Testis (tissue), 3 donors: ENCODE results near the gene AAK1. TPM values are rescaled to one million over a fixed set of nuclear protein-coding genes. Genes with fewer than 3 reads are reported as not detected.

Source experiments
- DNase-seq: peaks from one replicate; pipeline ENCODE4 v3.0.0-alpha.2; 2019
- H3K27ac ChIP-seq, 2 donors: fragments of 200-600 bp; sonication (generic); one replicate each; pipeline ENCODE4 v1.5.1; 2019
- H3K27me3 ChIP-seq: fragments of 200-600 bp; sonication (generic); one replicate; pipeline ENCODE4 v1.5.1; 2019
- H3K36me3 ChIP-seq: fragments of 200-600 bp; sonication (generic); one replicate; pipeline ENCODE4 v1.5.1; 2017; ENCODE audit warnings: low read depth; ENCODE audit errors: missing control alignments
- H3K4me1 ChIP-seq: fragments of 200-600 bp; sonication (generic); one replicate; pipeline ENCODE4 v1.5.1; 2019
- H3K4me3 ChIP-seq, 2 donors: fragments of 200-600 bp; sonication (generic); one replicate each; pipeline ENCODE4 v1.5.1; 2017 to 2019
- H3K9me3 ChIP-seq: fragments of 200-600 bp; sonication (generic); one replicate; pipeline ENCODE4 v1.5.1; 2017
- CTCF ChIP-seq, 3 experiments: fragments of 450-650 bp in 2 of 3; fragments of 200-600 bp in 1 of 3; sonication (generic) in 1 of 3; IDR thresholded peaks; one replicate each; pipeline ENCODE4 v1.5.1; 2016 to 2019; ENCODE audit warnings: antibody characterized with exemption in 3 of 3, mild to moderate bottlenecking in 2 of 3, moderate library complexity in 1 of 3
- POLR2A ChIP-seq: fragments of 450-650 bp; IDR thresholded peaks from one replicate; pipeline ENCODE4 v1.6.1; 2017; ENCODE audit warnings: antibody characterized with exemption, mild to moderate bottlenecking, moderate library complexity
- WGBS, 2 donors: methylation state at CpG; one replicate each; pipeline ENCODE4 v1.1.5; 2018; 5-methylcytosine and 5-hydroxymethylcytosine counted together
- intact Hi-C: fragments of 100-400 bp; cut with DNase I; formaldehyde crosslinking; loops from one replicate; pipeline ENCODE4 v1.15.1; 2023; ENCODE audit warnings: low total_unique reads
- polyA plus RNA-seq: library from polyadenylated mRNA; stranded (reverse); fragments of 350-450 nt; fragmentation: Illumina TruSeq; extraction: RNeasy Lipid Tissue Mini Kit (QIAGEN cat#74804); gene quantifications from one replicate; pipeline ENCODE4 v1.2.3, GENCODE V29; 2014; ENCODE audit warnings: low read depth, low replicate concordance; ENCODE audit not compliant: insufficient read depth
- total RNA-seq, 2 donors: library from RNA; depleted of rRNA; stranded (reverse); fragments of >200 nt; gene quantifications; one replicate each; pipeline ENCODE4 v1.2.3, GENCODE V29; 2016

The AAK1 gene
- total and polyA plus RNA-seq, 3 donors from 2014 or later: 20.3 to 62.1 (median 47.9) TPM

GRCh38 chr2:69549421-69549820, 94.1 kb downstream of the AAK1 start:
- intact Hi-C loops: no loop called here
- Histone ChIP-seq H3K27ac (no peak overlapping the region), H3K4me3 (no peak overlapping the region), H3K36me3 (no peaks in the 10 kb centered on the region), H3K27me3 (no peaks in the 10 kb centered on the region), H3K4me1 (no peaks in the 10 kb centered on the region), H3K9me3 (no peaks in the 10 kb centered on the region)
- TF ChIP-seq POLR2A: no peak
- TF ChIP-seq CTCF (IDR thresholded peaks at IDR 0.05): no peak
- no peak for DNase-seq

GRCh38 chr2:69547984-69548715, 95.4 kb downstream of the AAK1 start:
- intact Hi-C loops: no loop called here
- Histone ChIP-seq H3K36me3 (no peaks in the 10 kb centered on the region), H3K9me3 (no peaks in the 10 kb centered on the region), H3K27ac (no peak overlapping the region), H3K4me3 (no peak overlapping the region), H3K4me1 (no peaks in the 10 kb centered on the region), H3K27me3 (no peaks in the 10 kb centered on the region)
- TF ChIP-seq POLR2A (no peak), CTCF (IDR thresholded peaks at IDR 0.05) (no peak)
- DNase-seq: no peak
- 71 to 79% methylated on average over 2 of the region's 2 CpGs for WGBS, 2 donors

- intact Hi-C loops: no loop called here
- Histone ChIP-seq H3K27ac (no peak overlapping the region), H3K27me3 (no peaks in the 10 kb centered on the region), H3K4me1 (no peaks in the 10 kb centered on the region), H3K9me3 (no peaks in the 10 kb centered on the region), H3K4me3 (no peak overlapping the region), H3K36me3 (no peaks in the 10 kb centered on the region)
- no peak for DNase-seq
- 97 to 100% methylated on average over 1 of the region's 1 CpG for WGBS, 2 donors
- TF ChIP-seq POLR2A: no peak
- TF ChIP-seq CTCF (IDR thresholded peaks at IDR 0.05): no peak
These were observed 96.9 kb downstream of the AAK1 start for GRCh38 chr2:69546646-69547045.

GRCh38 chr2:69545477-69545932, 98.0 kb downstream of the AAK1 start:
- intact Hi-C loops: no loop called here
- Histone ChIP-seq H3K36me3 (no peaks in the 10 kb centered on the region), H3K27me3 (no peaks in the 10 kb centered on the region), H3K4me1 (no peaks in the 10 kb centered on the region), H3K9me3 (no peaks in the 10 kb centered on the region), H3K4me3 (no peak overlapping the region), H3K27ac (no peak overlapping the region)
- no peak for TF ChIP-seq CTCF (IDR thresholded peaks at IDR 0.05)
- TF ChIP-seq POLR2A: no peak
- 65 to 70% methylated on average over 2 of the region's 2 CpGs for WGBS, 2 donors
- DNase-seq: no peak

- 40 to 55% methylated on average over 1 of the region's 1 CpG for WGBS, 2 donors
- TF ChIP-seq CTCF (IDR thresholded peaks at IDR 0.05) (no peak), POLR2A (no peak)
- intact Hi-C loops: no loop called here
These were observed 98.6 kb downstream of the AAK1 start for GRCh38 chr2:69544951-69545350.

More at GRCh38 chr2:69544951-69545350, 98.6 kb downstream of the AAK1 start:
- no peaks in the 10 kb centered on the region for H3K9me3 ChIP-seq
- H3K27me3 ChIP-seq: no peaks in the 10 kb centered on the region
- no peaks in the 10 kb centered on the region for H3K36me3 ChIP-seq
- DNase-seq: no peak
- no peaks in the 10 kb centered on the region for H3K4me1 ChIP-seq
- H3K4me3 ChIP-seq: no peak overlapping the region
- no peak overlapping the region for H3K27ac ChIP-seq
